GM19351 (cell line): ENCODE measurements around the gene RPS25.
A peak's percentile ranks its signal among the peaks of the same experiment; 100 is the strongest.
"Not testable (repeated sequence)": the region's sequence is repeated elsewhere in the genome, so short reads cannot be mapped to it uniquely, and the experiment has no call there.

Experiments used
- ATAC-seq: cut with Tn5 transposase; IDR thresholded peaks from one replicate; pipeline ENCODE4 v1.9.1; 2021; ENCODE audit warnings: mild to moderate bottlenecking, moderate library complexity; ENCODE audit not compliant: unreplicated experiment

Gene RPS25

GRCh38 chr11:119018074-119018938 lies at the start of gene RPS25, which contains the start of gene TRAPPC4:
Gene RPS25, minus strand, starts transcription at chr11:119018343. Its CDS starts 59 bp downstream, at chr11:119018284.
Gene TRAPPC4, plus strand, starts transcription at chr11:119018766. Its CDS starts 30 bp downstream, at chr11:119018796.
- peak; percentile 88 for ATAC-seq

GRCh38 chr11:119067371-119068222 lies 49.5 kb upstream of the RPS25 start, which contains the start of gene VPS11:
Gene VPS11, plus strand, starts transcription at chr11:119067818. Its CDS starts 6 bp downstream, at chr11:119067824.
- peak; percentile 97 for ATAC-seq

GRCh38 chr11:119065369-119065768 lies 47.2 kb upstream of the RPS25 start:
- no peak for ATAC-seq

GRCh38 chr11:119062779-119063178 lies 44.6 kb upstream of the RPS25 start:
- ATAC-seq: no peak

GRCh38 chr11:119061256-119061655 lies 43.1 kb upstream of the RPS25 start:
- ATAC-seq: no peak

- not testable (repeated sequence) for ATAC-seq
These were observed 41.0 kb upstream of the RPS25 start for GRCh38 chr11:119059128-119059527.

GRCh38 chr11:119057000-119057769 lies 39.0 kb upstream of the RPS25 start, which contains the start of gene HYOU1:
Gene HYOU1, minus strand, starts transcription at chr11:119057205. Its CDS starts 1,045 bp downstream, at chr11:119056160.
- ATAC-seq: peak; percentile 87

- peak; percentile 20 for ATAC-seq
These were observed 38.4 kb upstream of the RPS25 start for GRCh38 chr11:119056421-119056999.

GRCh38 chr11:119055901-119056300 lies 37.8 kb upstream of the RPS25 start:
- ATAC-seq: no peak

GRCh38 chr11:119054418-119054817 lies 36.3 kb upstream of the RPS25 start:
- ATAC-seq: no peak

- ATAC-seq: no peak
These were observed 34.1 kb upstream of the RPS25 start for GRCh38 chr11:119052163-119052814.

- no peak for ATAC-seq
These were observed 33.5 kb upstream of the RPS25 start for GRCh38 chr11:119051440-119052162.

- no peak for ATAC-seq
These were observed 30.9 kb upstream of the RPS25 start for GRCh38 chr11:119049081-119049480.

GRCh38 chr11:119048644-119049043 lies 30.5 kb upstream of the RPS25 start:
- ATAC-seq: no peak

GRCh38 chr11:119047205-119047604 lies 29.1 kb upstream of the RPS25 start:
- ATAC-seq: no peak

- no peak for ATAC-seq
These were observed 28.3 kb upstream of the RPS25 start for GRCh38 chr11:119046489-119046888.

GRCh38 chr11:119044708-119045107 lies 26.6 kb upstream of the RPS25 start:
- no peak for ATAC-seq

GRCh38 chr11:119042927-119043326 lies 24.8 kb upstream of the RPS25 start:
- ATAC-seq: no peak
